Measurements from ENCODE around the gene PTGDR2.
A peak's percentile ranks its signal among the peaks of the same experiment; 100 is the strongest.

Gene PTGDR2

DNA sequence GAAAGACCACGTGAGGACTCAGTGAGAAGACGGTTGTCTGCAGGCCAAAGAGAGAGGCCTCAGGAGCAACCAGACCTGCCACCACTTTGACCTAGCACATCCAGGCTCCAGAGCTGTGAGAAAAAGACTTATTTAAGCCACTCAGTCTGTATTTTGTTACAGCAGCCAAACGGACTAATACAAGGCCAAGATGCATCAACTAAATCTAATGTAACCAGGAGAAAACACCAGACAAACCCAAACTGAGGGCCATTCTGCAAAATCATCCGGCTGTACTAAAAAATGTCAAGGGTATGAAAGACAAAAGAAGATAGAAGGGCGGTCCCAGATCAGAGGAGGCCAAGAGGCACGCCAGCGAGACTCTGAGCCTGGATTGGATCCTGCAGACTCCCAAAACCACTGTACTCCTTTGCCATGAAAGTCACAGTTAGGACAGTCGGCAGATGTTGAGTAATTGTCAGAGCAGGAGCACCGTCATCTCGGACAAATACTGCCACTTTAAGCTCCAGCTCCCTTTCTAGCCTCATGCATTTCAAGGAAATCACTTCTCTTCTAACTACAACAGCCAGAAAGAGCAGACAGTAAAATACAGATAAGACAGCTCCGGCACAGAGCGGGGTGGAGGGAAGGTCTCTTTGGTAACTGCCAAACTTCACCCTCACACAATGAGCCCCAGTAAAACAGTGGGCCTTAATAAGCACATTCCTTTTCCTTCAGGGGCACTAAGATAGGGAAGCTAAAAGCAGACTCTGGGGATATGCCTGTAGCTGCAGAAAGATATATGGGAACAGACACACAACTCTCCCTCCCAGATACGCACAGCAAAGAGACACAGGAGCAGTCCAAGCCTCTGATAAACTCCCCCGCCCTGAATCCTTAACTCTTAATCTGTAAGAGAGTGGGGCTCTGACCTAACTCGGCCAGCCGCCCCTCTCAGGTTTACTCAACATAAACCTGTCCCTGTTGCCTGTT lies 8.1 kb upstream of the PTGDR2 start:
- no peak overlapping the region for H3K4me3 ChIP-seq (ENCODE audit: insufficient read length, low read depth)

DNA sequence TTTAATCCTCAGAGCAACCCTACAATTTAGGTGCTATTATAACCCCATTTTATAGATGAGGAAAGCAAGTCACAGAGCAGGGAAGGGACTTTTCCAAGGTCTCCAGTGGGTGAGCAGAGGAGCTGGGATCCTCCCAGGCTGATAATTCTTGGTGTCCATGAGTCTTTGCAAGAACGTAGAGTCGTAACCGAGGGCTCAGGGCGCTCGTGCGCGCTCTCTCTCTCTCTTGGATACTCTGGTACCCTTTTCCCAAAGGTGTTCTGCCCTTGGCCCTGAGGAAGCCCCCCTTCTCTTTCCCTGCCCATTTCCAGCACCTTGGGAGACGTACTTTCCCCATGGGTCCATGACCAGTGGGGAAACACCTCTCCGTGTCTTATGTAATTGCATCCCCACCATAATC lies 6.4 kb upstream of the PTGDR2 start:
- no peaks in the 10 kb centered on the region for H3K27me3 ChIP-seq (ENCODE audit: insufficient read depth, insufficient read length)
- no peak for DNase-seq (ENCODE audit: low read depth, low spot score)
- TF ChIP-seq SUZ12 (IDR thresholded peaks at IDR 0.05; ENCODE audit: extremely low read depth, insufficient read depth, insufficient read length) (no peak), YY1 (IDR thresholded peaks at IDR 0.05; ENCODE audit: insufficient read depth, insufficient read length) (no peak), ZNF274 (IDR thresholded peaks at IDR 0.05; ENCODE audit: low read depth, low read length) (no peak)
- no peak overlapping the region for H3K9ac ChIP-seq (ENCODE audit: insufficient read length, low read depth)
- H3K4me3 ChIP-seq (ENCODE audit: insufficient read length, low read depth) = no peak overlapping the region
- no peaks in the 10 kb centered on the region for H3K36me3 ChIP-seq (ENCODE audit: insufficient read depth, insufficient read length, low read length)
- H3K4me1 ChIP-seq (ENCODE audit: insufficient read depth, insufficient read length) = peaks cover 12% of the 10 kb centered on the region
- no peaks in the 10 kb centered on the region for H3K9me3 ChIP-seq (ENCODE audit: insufficient read depth, low read length)

More for the DNA sequence above, 8.1 kb upstream of the PTGDR2 start:
- H3K27me3 ChIP-seq (ENCODE audit: insufficient read depth, insufficient read length) = no peaks in the 10 kb centered on the region
- no peaks in the 10 kb centered on the region for H3K9me3 ChIP-seq (ENCODE audit: insufficient read depth, low read length)
- peaks cover 9% of the 10 kb centered on the region for H3K4me1 ChIP-seq (ENCODE audit: insufficient read depth, insufficient read length)
- TF ChIP-seq ZNF274 (IDR thresholded peaks at IDR 0.05; ENCODE audit: low read depth, low read length) = no peak
- TF ChIP-seq SUZ12 (IDR thresholded peaks at IDR 0.05; ENCODE audit: extremely low read depth, insufficient read depth, insufficient read length) = no peak
- no peak for TF ChIP-seq YY1 (IDR thresholded peaks at IDR 0.05; ENCODE audit: insufficient read depth, insufficient read length)
- no peak for DNase-seq (ENCODE audit: low read depth, low spot score)
- H3K36me3 ChIP-seq (ENCODE audit: insufficient read depth, insufficient read length, low read length) = no peaks in the 10 kb centered on the region
- no peak overlapping the region for H3K9ac ChIP-seq (ENCODE audit: insufficient read length, low read depth)

DNA sequence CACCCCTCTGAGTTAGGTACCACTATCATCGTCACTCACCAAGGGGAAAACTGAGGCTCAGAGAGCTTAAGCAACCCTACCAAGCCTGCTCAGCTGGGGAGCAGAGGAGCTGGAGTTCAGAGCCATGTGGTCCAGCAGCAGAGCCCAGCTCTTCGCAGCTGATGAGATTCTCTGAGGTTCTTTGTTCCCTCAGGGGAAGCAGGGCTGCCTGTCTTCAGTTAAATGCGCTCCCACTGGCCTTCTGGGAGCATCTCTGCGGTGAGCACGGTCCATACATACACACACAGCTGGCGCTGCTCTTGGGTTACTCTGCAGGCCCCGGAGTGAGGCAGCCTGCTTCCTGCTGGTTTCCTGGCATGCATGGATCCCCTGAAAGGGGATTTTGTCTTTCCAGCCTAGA lies 5.2 kb upstream of the PTGDR2 start:
- no peak for DNase-seq (ENCODE audit: low read depth, low spot score)
- Histone ChIP-seq H3K9me3 (ENCODE audit: insufficient read depth, low read length) (no peaks in the 10 kb centered on the region), H3K4me1 (ENCODE audit: insufficient read depth, insufficient read length) (peaks cover 11% of the 10 kb centered on the region), H3K4me3 (ENCODE audit: insufficient read length, low read depth) (no peak overlapping the region), H3K27me3 (ENCODE audit: insufficient read depth, insufficient read length) (no peaks in the 10 kb centered on the region), H3K36me3 (ENCODE audit: insufficient read depth, insufficient read length, low read length) (no peaks in the 10 kb centered on the region), H3K9ac (ENCODE audit: insufficient read length, low read depth) (no peak overlapping the region)
- no peak for TF ChIP-seq ZNF274 (IDR thresholded peaks at IDR 0.05; ENCODE audit: low read depth, low read length)
- no peak for TF ChIP-seq YY1 (IDR thresholded peaks at IDR 0.05; ENCODE audit: insufficient read depth, insufficient read length)
- no peak for TF ChIP-seq SUZ12 (IDR thresholded peaks at IDR 0.05; ENCODE audit: extremely low read depth, insufficient read depth, insufficient read length)

DNA sequence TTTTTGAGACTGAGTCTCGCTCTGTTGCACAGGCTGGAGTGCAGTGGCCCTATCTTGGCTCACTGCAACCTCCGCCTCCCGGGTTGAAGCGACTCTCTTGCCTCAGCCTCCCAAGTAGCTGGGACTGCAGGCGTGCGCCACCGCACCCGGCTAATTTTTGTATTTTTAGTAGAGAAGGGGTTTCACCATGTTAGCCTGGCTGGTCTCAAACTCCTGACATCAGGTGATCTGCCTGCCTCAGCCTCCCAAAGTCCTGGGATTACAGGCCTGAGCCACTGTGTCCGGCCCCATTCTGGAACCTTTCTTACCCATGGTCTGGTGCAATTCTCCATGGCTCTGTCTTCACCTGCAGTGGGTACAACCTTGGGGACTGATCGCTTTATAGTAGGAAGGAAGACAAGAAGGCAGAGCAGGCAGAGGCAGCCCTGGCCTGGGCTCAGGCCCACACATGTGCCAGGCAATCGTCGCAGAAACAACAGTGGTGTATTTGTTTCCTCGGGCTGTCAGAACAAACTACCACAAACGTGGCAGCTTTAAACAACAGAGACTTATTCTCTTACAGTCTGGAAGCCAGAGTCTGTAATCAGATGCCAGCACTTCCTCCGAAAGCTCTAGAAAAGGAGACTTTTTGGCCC lies 4.0 kb upstream of the PTGDR2 start:
- Histone ChIP-seq H3K4me1 (ENCODE audit: insufficient read depth, insufficient read length) (peaks cover 11% of the 10 kb centered on the region), H3K27me3 (ENCODE audit: insufficient read depth, insufficient read length) (no peaks in the 10 kb centered on the region), H3K9me3 (ENCODE audit: insufficient read depth, low read length) (no peaks in the 10 kb centered on the region), H3K36me3 (ENCODE audit: insufficient read depth, insufficient read length, low read length) (no peaks in the 10 kb centered on the region), H3K9ac (ENCODE audit: insufficient read length, low read depth) (no peak overlapping the region), H3K4me3 (ENCODE audit: insufficient read length, low read depth) (no peak overlapping the region)
- no peak for DNase-seq (ENCODE audit: low read depth, low spot score)
- no peak for TF ChIP-seq YY1 (IDR thresholded peaks at IDR 0.05; ENCODE audit: insufficient read depth, insufficient read length)
- TF ChIP-seq SUZ12 (IDR thresholded peaks at IDR 0.05; ENCODE audit: extremely low read depth, insufficient read depth, insufficient read length) = no peak
- no peak for TF ChIP-seq ZNF274 (IDR thresholded peaks at IDR 0.05; ENCODE audit: low read depth, low read length)

DNA sequence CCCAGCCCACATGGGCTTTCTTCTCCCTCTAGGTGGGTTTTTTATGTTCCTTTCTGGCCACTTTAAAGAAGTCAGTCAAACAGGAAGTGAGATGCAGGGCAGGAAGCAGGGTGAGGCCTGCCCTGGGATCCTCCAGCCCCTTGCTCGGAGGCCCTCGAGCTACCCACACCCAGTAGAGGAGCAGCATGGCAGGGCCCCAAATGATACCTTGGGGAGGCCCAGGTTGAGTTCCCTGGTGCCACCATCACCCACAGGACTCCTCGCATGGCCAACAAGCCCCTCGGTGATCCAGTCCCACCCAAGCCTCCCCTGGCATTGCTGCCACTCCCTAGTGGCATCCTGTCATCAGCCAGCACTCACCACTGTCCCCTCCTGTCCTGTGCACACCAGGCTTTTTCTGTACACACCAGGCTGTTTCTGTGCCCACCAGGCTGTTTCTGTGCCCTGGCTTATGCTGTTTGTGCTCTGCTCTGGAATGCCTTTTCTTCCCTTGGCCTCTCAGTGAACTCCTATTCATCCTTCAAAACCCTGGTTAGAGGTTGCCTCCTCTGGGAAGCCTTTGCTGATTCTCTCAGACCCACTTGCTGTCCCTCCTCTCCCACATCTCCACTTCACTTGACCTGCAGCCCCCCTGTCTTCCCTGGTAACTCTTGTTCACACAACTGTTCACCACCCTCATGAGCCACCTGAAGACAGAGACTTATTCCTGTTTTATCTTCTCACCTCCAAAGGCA lies 3.1 kb upstream of the PTGDR2 start:
- peaks cover 11% of the 10 kb centered on the region for H3K4me1 ChIP-seq (ENCODE audit: insufficient read depth, insufficient read length)
- no peaks in the 10 kb centered on the region for H3K9me3 ChIP-seq (ENCODE audit: insufficient read depth, low read length)
- no peak for DNase-seq (ENCODE audit: low read depth, low spot score)
- no peak for TF ChIP-seq ZNF274 (IDR thresholded peaks at IDR 0.05; ENCODE audit: low read depth, low read length)
- TF ChIP-seq SUZ12 (IDR thresholded peaks at IDR 0.05; ENCODE audit: extremely low read depth, insufficient read depth, insufficient read length) = no peak
- TF ChIP-seq YY1 (IDR thresholded peaks at IDR 0.05; ENCODE audit: insufficient read depth, insufficient read length) = no peak
- no peaks in the 10 kb centered on the region for H3K36me3 ChIP-seq (ENCODE audit: insufficient read depth, insufficient read length, low read length)
- peak overlapping the region; percentile 8 for H3K9ac ChIP-seq (ENCODE audit: insufficient read length, low read depth)
- no peak overlapping the region for H3K4me3 ChIP-seq (ENCODE audit: insufficient read length, low read depth)
- H3K27me3 ChIP-seq (ENCODE audit: insufficient read depth, insufficient read length) = no peaks in the 10 kb centered on the region

DNA sequence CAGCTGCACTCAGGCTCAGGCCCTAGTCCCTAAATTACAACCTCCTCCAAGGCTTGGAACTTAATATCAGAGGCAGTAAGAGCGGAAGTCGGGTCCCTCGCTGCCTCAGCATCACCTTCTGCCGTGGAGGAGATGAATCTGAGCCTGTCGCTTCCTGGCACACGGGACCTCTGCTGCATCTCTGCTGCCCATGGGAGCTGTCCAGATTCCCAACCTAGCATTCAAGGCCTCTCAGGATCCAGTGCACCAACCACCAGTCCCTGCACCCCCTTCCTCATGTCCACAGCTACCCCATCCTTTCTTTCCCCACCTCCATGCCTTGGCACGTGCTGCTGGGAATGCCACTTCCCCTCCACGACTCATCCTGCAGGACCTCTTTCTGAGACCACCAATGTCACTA lies 2.5 kb upstream of the PTGDR2 start:
- TF ChIP-seq YY1 (IDR thresholded peaks at IDR 0.05; ENCODE audit: insufficient read depth, insufficient read length) (no peak), ZNF274 (IDR thresholded peaks at IDR 0.05; ENCODE audit: low read depth, low read length) (no peak), SUZ12 (IDR thresholded peaks at IDR 0.05; ENCODE audit: extremely low read depth, insufficient read depth, insufficient read length) (no peak)
- no peaks in the 10 kb centered on the region for H3K9me3 ChIP-seq (ENCODE audit: insufficient read depth, low read length)
- H3K4me1 ChIP-seq (ENCODE audit: insufficient read depth, insufficient read length) = peaks cover 9% of the 10 kb centered on the region
- H3K36me3 ChIP-seq (ENCODE audit: insufficient read depth, insufficient read length, low read length) = peaks cover 5% of the 10 kb centered on the region
- H3K27me3 ChIP-seq (ENCODE audit: insufficient read depth, insufficient read length) = no peaks in the 10 kb centered on the region
- no peak for DNase-seq (ENCODE audit: low read depth, low spot score)
- no peak overlapping the region for H3K4me3 ChIP-seq (ENCODE audit: insufficient read length, low read depth)
- no peak overlapping the region for H3K9ac ChIP-seq (ENCODE audit: insufficient read length, low read depth)
